ENCODE measurements around the gene PSME3IP1.
"Not testable (repeated sequence)": the region's sequence is repeated elsewhere in the genome, so short reads cannot be mapped to it uniquely, and the experiment has no call there.

Gene PSME3IP1

GRCh38 chr16:57196753-57197152, 10.9 kb upstream of the PSME3IP1 start:
- DNase-seq (ENCODE audit: low spot score), result no peak

GRCh38 chr16:57196286-57196685, 10.4 kb upstream of the PSME3IP1 start:
- DNase-seq (ENCODE audit: low spot score), result no peak

GRCh38 chr16:57194512-57194911, 8.7 kb upstream of the PSME3IP1 start:
- no peak for DNase-seq (ENCODE audit: low spot score)

- no peak for DNase-seq (ENCODE audit: low spot score)
These were observed 7.1 kb upstream of the PSME3IP1 start for GRCh38 chr16:57192720-57193486.

GRCh38 chr16:57192146-57192545, 6.3 kb upstream of the PSME3IP1 start:
- DNase-seq (ENCODE audit: low spot score), result no peak

GRCh38 chr16:57191056-57191571, 5.3 kb upstream of the PSME3IP1 start:
- DNase-seq (ENCODE audit: low spot score), result no peak

GRCh38 chr16:57190136-57190535, 4.3 kb upstream of the PSME3IP1 start:
- DNase-seq (ENCODE audit: low spot score), result no peak

- not testable (repeated sequence) for DNase-seq (ENCODE audit: low spot score)
These were observed 3.7 kb upstream of the PSME3IP1 start for GRCh38 chr16:57189527-57189926.

GRCh38 chr16:57188711-57189002, 2.8 kb upstream of the PSME3IP1 start:
- DNase-seq (ENCODE audit: low spot score), result no peak

GRCh38 chr16:57187902-57188710, 2.3 kb upstream of the PSME3IP1 start:
- not testable (repeated sequence) for DNase-seq (ENCODE audit: low spot score)

- no peak for DNase-seq (ENCODE audit: low spot score)
These were observed 1.3 kb upstream of the PSME3IP1 start for GRCh38 chr16:57186872-57187854.

GRCh38 chr16:57185446-57185944, 344 bp downstream of the PSME3IP1 start:
- DNase-seq (ENCODE audit: low spot score), result no peak

GRCh38 chr16:57184887-57185445, 873 bp downstream of the PSME3IP1 start:
- DNase-seq (ENCODE audit: low spot score), result no peak

GRCh38 chr16:57184113-57184512, 1.7 kb downstream of the PSME3IP1 start:
- no peak for DNase-seq (ENCODE audit: low spot score)

GRCh38 chr16:57179215-57179828, 6.5 kb downstream of the PSME3IP1 start:
- no peak for DNase-seq (ENCODE audit: low spot score)

- no peak for DNase-seq (ENCODE audit: low spot score)
These were observed 7.0 kb downstream of the PSME3IP1 start for GRCh38 chr16:57178793-57179212.

- DNase-seq (ENCODE audit: low spot score), result no peak
These were observed 7.6 kb downstream of the PSME3IP1 start for GRCh38 chr16:57178196-57178595.

- no peak for DNase-seq (ENCODE audit: low spot score)
These were observed 9.9 kb downstream of the PSME3IP1 start for GRCh38 chr16:57175896-57176295.

GRCh38 chr16:57172721-57173290, 13.0 kb downstream of the PSME3IP1 start:
- no peak for DNase-seq (ENCODE audit: low spot score)

GRCh38 chr16:57169327-57169726, 16.5 kb downstream of the PSME3IP1 start:
- DNase-seq (ENCODE audit: low spot score), result no peak

GRCh38 chr16:57167953-57168352, 17.9 kb downstream of the PSME3IP1 start:
- DNase-seq (ENCODE audit: low spot score), result no peak

Measured in HuH-7.5 (cell line).